ENCODE results near the gene C16orf82.

The C16orf82 gene

DNA sequence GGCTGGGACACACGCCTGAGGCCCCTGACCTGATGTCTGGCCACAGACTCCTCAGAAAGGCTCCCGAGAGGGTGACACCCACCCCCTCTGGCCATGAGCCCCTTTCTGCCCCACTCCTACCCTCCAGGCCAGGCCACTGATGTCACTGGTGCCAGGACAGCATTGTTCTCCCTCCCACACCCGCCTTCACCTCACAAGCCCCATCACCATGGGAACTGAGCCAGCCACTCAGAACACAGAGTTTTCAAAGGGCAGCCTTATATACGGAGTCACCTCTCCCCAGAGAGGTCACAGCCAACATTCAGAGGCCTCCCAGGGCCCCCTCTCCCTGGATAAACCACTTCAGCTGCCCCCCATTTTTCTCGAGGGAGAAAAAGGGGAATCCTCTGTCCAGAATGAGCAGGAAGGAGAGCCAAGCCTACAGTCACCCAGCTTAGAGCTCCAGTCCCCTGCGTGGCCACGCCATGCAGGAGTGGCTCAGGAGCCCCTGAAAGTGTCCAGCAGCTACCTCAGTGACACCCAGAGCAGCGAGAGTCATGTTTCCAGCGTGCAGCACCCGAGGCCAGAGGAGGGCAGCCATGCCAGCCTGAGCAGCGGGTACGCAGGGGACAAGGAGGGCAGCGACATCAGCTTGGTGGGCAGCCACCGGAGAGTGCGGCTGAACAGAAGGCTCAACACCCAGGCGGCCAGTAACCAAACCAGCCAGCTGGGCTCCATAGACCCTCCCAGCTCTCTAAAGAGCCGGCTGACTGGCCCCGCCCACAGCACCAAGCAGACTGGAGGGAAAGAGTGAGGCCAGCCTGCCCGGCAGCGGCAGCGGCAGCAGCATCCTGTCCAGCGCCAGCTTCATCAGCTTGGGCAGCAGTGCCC lies at the start of gene C16orf82:
Gene C16orf82, plus strand, starts transcription at position 260 of the 870 bp plus-strand sequence.
- no peaks in the 10 kb centered on the region for H4K20me1 ChIP-seq (ENCODE audit: low read depth, low read length)
- H3K79me2 ChIP-seq (ENCODE audit: insufficient read depth, low read length): no peaks in the 10 kb centered on the region
- no peak within 1 kb of the TSS for H3K27ac ChIP-seq (ENCODE audit: low read depth, low read length)
- H3K9me3 ChIP-seq (ENCODE audit: insufficient read depth, low read length): no peaks in the 10 kb centered on the region
- H3K9ac ChIP-seq (ENCODE audit: low read length): no peak within 1 kb of the TSS
- TF ChIP-seq EZH2phosphoT487 (conservative IDR thresholded peaks at IDR 0.05; ENCODE audit: low read length): no peak
- TF ChIP-seq, protein P1, sequence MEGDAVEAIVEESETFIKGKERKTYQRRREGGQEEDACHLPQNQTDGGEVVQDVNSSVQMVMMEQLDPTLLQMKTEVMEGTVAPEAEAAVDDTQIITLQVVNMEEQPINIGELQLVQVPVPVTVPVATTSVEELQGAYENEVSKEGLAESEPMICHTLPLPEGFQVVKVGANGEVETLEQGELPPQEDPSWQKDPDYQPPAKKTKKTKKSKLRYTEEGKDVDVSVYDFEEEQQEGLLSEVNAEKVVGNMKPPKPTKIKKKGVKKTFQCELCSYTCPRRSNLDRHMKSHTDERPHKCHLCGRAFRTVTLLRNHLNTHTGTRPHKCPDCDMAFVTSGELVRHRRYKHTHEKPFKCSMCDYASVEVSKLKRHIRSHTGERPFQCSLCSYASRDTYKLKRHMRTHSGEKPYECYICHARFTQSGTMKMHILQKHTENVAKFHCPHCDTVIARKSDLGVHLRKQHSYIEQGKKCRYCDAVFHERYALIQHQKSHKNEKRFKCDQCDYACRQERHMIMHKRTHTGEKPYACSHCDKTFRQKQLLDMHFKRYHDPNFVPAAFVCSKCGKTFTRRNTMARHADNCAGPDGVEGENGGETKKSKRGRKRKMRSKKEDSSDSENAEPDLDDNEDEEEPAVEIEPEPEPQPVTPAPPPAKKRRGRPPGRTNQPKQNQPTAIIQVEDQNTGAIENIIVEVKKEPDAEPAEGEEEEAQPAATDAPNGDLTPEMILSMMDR (IDR thresholded peaks at IDR 0.05; ENCODE audit: insufficient read depth, low read length, poor library complexity, severe bottlenecking): no peak
- no peaks in the 10 kb centered on the region for H3F3A ChIP-seq (ENCODE audit: insufficient read depth)
- no peak within 1 kb of the TSS for H3K4me3 ChIP-seq (ENCODE audit: insufficient read depth, low read length, poor library complexity, severe bottlenecking)
- H3K27me3 ChIP-seq (ENCODE audit: low read length): no peaks in the 10 kb centered on the region
- H2AFZ ChIP-seq (ENCODE audit: low read depth, low read length, severe bottlenecking): no peak within 1 kb of the TSS
- no peaks in the 10 kb centered on the region for H3K9me2 ChIP-seq (replicated peaks; ENCODE audit: insufficient read depth, low read length)
- H3K36me3 ChIP-seq (ENCODE audit: low read length): no peaks in the 10 kb centered on the region
- no peak within 1 kb of the TSS for H3K4me2 ChIP-seq (ENCODE audit: low read depth, low read length, poor library complexity, severe bottlenecking)

DNA sequence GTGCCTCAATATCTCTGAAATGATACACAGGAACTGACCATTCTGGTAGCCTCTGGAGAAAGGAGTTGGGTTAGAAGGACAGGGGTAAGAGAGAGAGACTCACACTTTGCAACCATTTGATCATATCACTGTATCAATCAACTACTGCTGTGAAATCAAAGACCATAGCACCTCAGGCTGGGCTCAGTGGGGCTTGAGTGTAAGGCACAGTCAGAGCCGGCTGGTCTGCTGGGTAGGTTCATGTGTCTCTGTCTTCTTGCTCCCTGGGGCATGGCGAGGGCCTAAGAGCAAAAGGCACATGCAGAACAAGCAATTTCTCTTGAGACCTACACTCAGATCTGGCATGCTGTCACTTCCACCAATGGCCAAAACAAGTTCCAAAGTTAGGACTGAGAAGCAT lies 46.7 kb upstream of the C16orf82 start:
- TF ChIP-seq, protein P1 (IDR thresholded peaks at IDR 0.05; ENCODE audit: insufficient read depth, low read length, poor library complexity, severe bottlenecking): no peak
- no peak for TF ChIP-seq EZH2phosphoT487 (conservative IDR thresholded peaks at IDR 0.05; ENCODE audit: low read length)
- H3K27ac ChIP-seq (ENCODE audit: low read depth, low read length): no peak overlapping the region

DNA sequence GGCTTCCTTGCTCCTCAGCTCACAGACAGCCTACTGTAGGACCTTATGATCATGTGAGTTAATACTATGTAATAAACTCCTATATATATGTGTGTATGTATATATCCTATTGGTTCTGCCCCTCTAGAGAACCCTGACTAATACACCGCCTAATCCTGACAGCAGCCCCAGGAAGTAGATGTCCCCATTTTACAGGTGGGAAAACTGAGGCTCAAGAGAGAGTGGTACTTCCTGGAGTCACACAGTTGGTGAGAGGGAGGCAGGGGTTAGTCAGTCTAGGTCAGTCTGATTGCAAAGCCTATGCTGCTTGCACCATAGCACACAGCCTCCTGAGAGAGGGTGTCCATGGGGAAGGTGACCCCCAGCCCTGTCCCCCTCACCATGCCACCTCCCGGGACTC lies 42.7 kb upstream of the C16orf82 start:
- Histone ChIP-seq H3K27me3 (ENCODE audit: low read length) (no peaks in the 10 kb centered on the region), H3F3A (ENCODE audit: insufficient read depth) (no peaks in the 10 kb centered on the region), H3K36me3 (ENCODE audit: low read length) (no peaks in the 10 kb centered on the region), H3K4me2 (ENCODE audit: low read depth, low read length, poor library complexity, severe bottlenecking) (no peak overlapping the region), H3K27ac (ENCODE audit: low read depth, low read length) (no peak overlapping the region), H3K4me3 (ENCODE audit: insufficient read depth, low read length, poor library complexity, severe bottlenecking) (no peak overlapping the region), H4K20me1 (ENCODE audit: low read depth, low read length) (no peaks in the 10 kb centered on the region), H3K9me3 (ENCODE audit: insufficient read depth, low read length) (no peaks in the 10 kb centered on the region), H3K9me2 (replicated peaks; ENCODE audit: insufficient read depth, low read length) (no peaks in the 10 kb centered on the region), H3K9ac (ENCODE audit: low read length) (no peak overlapping the region), H2AFZ (ENCODE audit: low read depth, low read length, severe bottlenecking) (no peak overlapping the region), H3K79me2 (ENCODE audit: insufficient read depth, low read length) (no peaks in the 10 kb centered on the region)
- TF ChIP-seq, protein P1 (IDR thresholded peaks at IDR 0.05; ENCODE audit: insufficient read depth, low read length, poor library complexity, severe bottlenecking): no peak
- no peak for TF ChIP-seq EZH2phosphoT487 (conservative IDR thresholded peaks at IDR 0.05; ENCODE audit: low read length)

More for the DNA sequence above, 46.7 kb upstream of the C16orf82 start:
- Histone ChIP-seq H3K4me2 (ENCODE audit: low read depth, low read length, poor library complexity, severe bottlenecking) (no peak overlapping the region), H3K9ac (ENCODE audit: low read length) (no peak overlapping the region), H3K36me3 (ENCODE audit: low read length) (no peaks in the 10 kb centered on the region), H2AFZ (ENCODE audit: low read depth, low read length, severe bottlenecking) (no peak overlapping the region), H3K9me2 (replicated peaks; ENCODE audit: insufficient read depth, low read length) (no peaks in the 10 kb centered on the region), H3K27me3 (ENCODE audit: low read length) (no peaks in the 10 kb centered on the region), H3K9me3 (ENCODE audit: insufficient read depth, low read length) (no peaks in the 10 kb centered on the region), H3F3A (ENCODE audit: insufficient read depth) (no peaks in the 10 kb centered on the region), H4K20me1 (ENCODE audit: low read depth, low read length) (no peaks in the 10 kb centered on the region), H3K79me2 (ENCODE audit: insufficient read depth, low read length) (no peaks in the 10 kb centered on the region), H3K4me3 (ENCODE audit: insufficient read depth, low read length, poor library complexity, severe bottlenecking) (no peak overlapping the region)
